HAP-1 (cell line): ENCODE data around the gene ZNF425.
"Not testable (repeated sequence)": the region's sequence is repeated elsewhere in the genome, so short reads cannot be mapped to it uniquely, and the experiment has no call there.

Source experiments
- DNase-seq, 2 experiments: peaks; one replicate each; pipeline ENCODE4 v3.0.0-alpha.2; 2016 to 2020; ENCODE audit warnings: low spot score in 2 of 2
- H3K27me3 ChIP-seq: fragments of 250-450 bp; sonication (Bioruptor Pico); 2 replicates; pipeline ENCODE4 v1.5.1; 2020; ENCODE audit warnings: low read depth, mild to moderate bottlenecking, moderate library complexity
- H3K36me3 ChIP-seq: fragments of 250-450 bp; sonication (Bioruptor Pico); replicated peaks from 2 replicates; pipeline ENCODE4 v1.5.1; 2020; ENCODE audit warnings: mild to moderate bottlenecking
- H3K4me1 ChIP-seq: fragments of 250-450 bp; sonication (Bioruptor Pico); 2 replicates; pipeline ENCODE4 v1.5.1; 2020; ENCODE audit warnings: mild to moderate bottlenecking
- H3K4me3 ChIP-seq: fragments of 250-450 bp; sonication (Bioruptor Pico); 2 replicates; pipeline ENCODE4 v1.5.1; 2020; ENCODE audit warnings: mild to moderate bottlenecking, moderate library complexity
- H3K9me3 ChIP-seq: fragments of 250-450 bp; sonication (Bioruptor Pico); 2 replicates; pipeline ENCODE4 v1.5.1; 2020; ENCODE audit warnings: mild to moderate bottlenecking, moderate library complexity
- in situ Hi-C: fragments of 300-500 bp; cut with MboI; formaldehyde crosslinking; loops from 3 replicates; pipeline ENCODE4 v1.14.3; 2020; ENCODE audit warnings: low sequenced_read_pairs, inconsistent platforms, mixed read lengths

Gene ZNF425

GRCh38 chr7:149104214-149104613 lies 21.9 kb downstream of the ZNF425 start:
- in situ Hi-C loops, result no loop called here
- no peak for DNase-seq
- Histone ChIP-seq H3K36me3 (no peaks in the 10 kb centered on the region), H3K9me3 (no peaks in the 10 kb centered on the region), H3K4me1 (no peaks in the 10 kb centered on the region), H3K4me3 (no peak overlapping the region), H3K27me3 (no peaks in the 10 kb centered on the region)

- DNase-seq, result no peak
- no peaks in the 10 kb centered on the region for H3K36me3 ChIP-seq
- H3K9me3 ChIP-seq, result no peaks in the 10 kb centered on the region
- H3K4me1 ChIP-seq, result no peaks in the 10 kb centered on the region
- in situ Hi-C loops, result no loop called here
- no peak overlapping the region for H3K4me3 ChIP-seq
- H3K27me3 ChIP-seq, result no peaks in the 10 kb centered on the region
Observed at GRCh38 chr7:149103424-149103823, 22.7 kb downstream of the ZNF425 start.

- H3K27me3 ChIP-seq, result no peaks in the 10 kb centered on the region
- H3K36me3 ChIP-seq, result no peaks in the 10 kb centered on the region
- no peaks in the 10 kb centered on the region for H3K9me3 ChIP-seq
- no peak overlapping the region for H3K4me3 ChIP-seq
- H3K4me1 ChIP-seq, result no peaks in the 10 kb centered on the region
- in situ Hi-C loops, result no loop called here
- no peak for DNase-seq
Observed at GRCh38 chr7:149102666-149103065, 23.5 kb downstream of the ZNF425 start.

- Histone ChIP-seq H3K27me3 (no peaks in the 10 kb centered on the region), H3K36me3 (no peaks in the 10 kb centered on the region), H3K4me3 (no peak overlapping the region), H3K4me1 (no peaks in the 10 kb centered on the region), H3K9me3 (no peaks in the 10 kb centered on the region)
- DNase-seq, result no peak
- in situ Hi-C loops, result no loop called here
Observed at GRCh38 chr7:149100821-149101220, 25.3 kb downstream of the ZNF425 start.

- H3K4me1 ChIP-seq, result no peaks in the 10 kb centered on the region
- H3K27me3 ChIP-seq, result no peaks in the 10 kb centered on the region
- no peak overlapping the region for H3K4me3 ChIP-seq
- DNase-seq, result no peak
- no peaks in the 10 kb centered on the region for H3K9me3 ChIP-seq
- H3K36me3 ChIP-seq, result no peaks in the 10 kb centered on the region
- in situ Hi-C loops, result no loop called here
Observed at GRCh38 chr7:149099058-149099457, 27.1 kb downstream of the ZNF425 start.

GRCh38 chr7:149097088-149097487 lies 29.0 kb downstream of the ZNF425 start:
- in situ Hi-C loops, result no loop called here
- no peak for DNase-seq

GRCh38 chr7:149093228-149093627 lies 32.9 kb downstream of the ZNF425 start:
- no peaks in the 10 kb centered on the region for H3K36me3 ChIP-seq
- H3K9me3 ChIP-seq, result no peaks in the 10 kb centered on the region
- DNase-seq, result no peak
- H3K4me3 ChIP-seq, result no peak overlapping the region
- H3K27me3 ChIP-seq, result no peaks in the 10 kb centered on the region
- in situ Hi-C loops, result no loop called here
- peaks cover 5% of the 10 kb centered on the region; the same call in 1 of the 2 replicates for H3K4me1 ChIP-seq

More at GRCh38 chr7:149097088-149097487, 29.0 kb downstream of the ZNF425 start:
- Histone ChIP-seq H3K4me1 (no peaks in the 10 kb centered on the region), H3K27me3 (no peaks in the 10 kb centered on the region), H3K4me3 (no peak overlapping the region), H3K9me3 (no peaks in the 10 kb centered on the region), H3K36me3 (no peaks in the 10 kb centered on the region)

GRCh38 chr7:149092244-149092643 lies 33.9 kb downstream of the ZNF425 start:
- in situ Hi-C loops, H3K4me1 ChIP-seq, H3K4me3 ChIP-seq: not testable (repeated sequence)

GRCh38 chr7:149090397-149091195 lies 35.5 kb downstream of the ZNF425 start, which contains the start of gene ZNF786:
Gene ZNF786 (minus strand): TSS chr7:149090718. CDS start chr7:149090640, 78 bp downstream.
- no peaks in the 10 kb centered on the region; the same call in none of the 2 replicates for H3K9me3 ChIP-seq
- in situ Hi-C loops, result no loop called here
- DNase-seq, result peak; percentile 81 to 93
- peak within 1 kb of the TSS; percentile 94 for H3K4me3 ChIP-seq
- no peaks in the 10 kb centered on the region for H3K27me3 ChIP-seq
- H3K36me3 ChIP-seq, result no peaks in the 10 kb centered on the region
- H3K4me1 ChIP-seq, result peaks cover 5% of the 10 kb centered on the region; the same call in 1 of the 2 replicates

More at GRCh38 chr7:149092244-149092643, 33.9 kb downstream of the ZNF425 start:
- H3K9me3 ChIP-seq, H3K36me3 ChIP-seq, DNase-seq, H3K27me3 ChIP-seq: not testable (repeated sequence)

GRCh38 chr7:149087376-149087775 lies 38.7 kb downstream of the ZNF425 start:
- Histone ChIP-seq H3K27me3 (no peaks in the 10 kb centered on the region), H3K4me1 (peaks cover 5% of the 10 kb centered on the region; the same call in 1 of the 2 replicates)
- in situ Hi-C loops, result no loop called here

GRCh38 chr7:149085866-149086265 lies 40.3 kb downstream of the ZNF425 start:
- H3K4me1 ChIP-seq, result 0 out of 2 replicates have a peak, but pooled peaks cover 1% of the 10 kb centered on the region
- no peaks in the 10 kb centered on the region for H3K27me3 ChIP-seq
- H3K9me3 ChIP-seq, result peaks cover 6% of the 10 kb centered on the region
- H3K4me3 ChIP-seq, result no peak overlapping the region
- no peaks in the 10 kb centered on the region; the same call in none of the 2 replicates for H3K36me3 ChIP-seq
- in situ Hi-C loops, result no loop called here
- DNase-seq, result no peak

More at GRCh38 chr7:149087376-149087775, 38.7 kb downstream of the ZNF425 start:
- Histone ChIP-seq H3K36me3 (no peaks in the 10 kb centered on the region; the same call in none of the 2 replicates), H3K9me3 (peaks cover 6% of the 10 kb centered on the region), H3K4me3 (no peak overlapping the region)
- no peak for DNase-seq

GRCh38 chr7:149084407-149084806 lies 41.7 kb downstream of the ZNF425 start:
- no peaks in the 10 kb centered on the region for H3K27me3 ChIP-seq
- no peaks in the 10 kb centered on the region for H3K4me1 ChIP-seq
- peaks cover 6% of the 10 kb centered on the region for H3K9me3 ChIP-seq
- no peak overlapping the region for H3K4me3 ChIP-seq
- no peak for DNase-seq
- peaks cover 8% of the 10 kb centered on the region for H3K36me3 ChIP-seq
- in situ Hi-C loops, result no loop called here

- peak in 1 of 2 experiments; percentile 28 for DNase-seq
- Histone ChIP-seq H3K36me3 (peaks cover 11% of the 10 kb centered on the region), H3K4me3 (no peak overlapping the region), H3K4me1 (no peaks in the 10 kb centered on the region), H3K27me3 (no peaks in the 10 kb centered on the region), H3K9me3 (peaks cover 6% of the 10 kb centered on the region)
- in situ Hi-C loops, result no loop called here
Observed at GRCh38 chr7:149081914-149082313, 44.2 kb downstream of the ZNF425 start.

GRCh38 chr7:149077594-149077993 lies 48.5 kb downstream of the ZNF425 start:
- no peak for DNase-seq
- Histone ChIP-seq H3K9me3 (no peaks in the 10 kb centered on the region), H3K27me3 (no peaks in the 10 kb centered on the region), H3K4me1 (no peaks in the 10 kb centered on the region), H3K4me3 (no peak overlapping the region), H3K36me3 (peaks cover 21% of the 10 kb centered on the region)
- in situ Hi-C loops, result no loop called here
